WTC11 (cell line): ENCODE measurements around the gene NPSR1.

ENCODE experiments used
- CTCF ChIP-seq: fragments of 200-600 bp; IDR thresholded peaks from 2 replicates; pipeline ENCODE4 v1.8.0; 2022; ENCODE audit warnings: antibody characterized with exemption
- E2F4 ChIP-seq: sonication (generic); formaldehyde crosslinking; IDR thresholded peaks from 2 replicates; pipeline ENCODE4 v1.8.1; 2022; ENCODE audit warnings: low read depth, mild to moderate bottlenecking, moderate library complexity, missing genetic modification reagents, borderline replicate concordance
- JUN ChIP-seq: sonication (generic); formaldehyde crosslinking; IDR thresholded peaks from 2 replicates; pipeline ENCODE4 v1.8.0; 2023; ENCODE audit warnings: mild to moderate bottlenecking, missing genetic modification reagents
- ZNF232 ChIP-seq: sonication (generic); formaldehyde crosslinking; IDR thresholded peaks from 2 replicates; pipeline ENCODE4 v1.8.0; 2022; ENCODE audit warnings: mild to moderate bottlenecking, missing genetic modification reagents

- TF ChIP-seq CTCF (no peak), ZNF232 (CRISPR knock-in tag) (no peak), JUN (CRISPR knock-in tag) (no peak), E2F4 (CRISPR knock-in tag) (no peak)
These were observed 103.2 kb downstream of the NPSR1 start for GRCh38 chr7:34761206-34761605.
